Measurements from ENCODE around the gene CBX4. TPM values are rescaled to one million over a fixed set of nuclear protein-coding genes. Genes with fewer than 3 reads are reported as not detected.
A peak's percentile ranks its signal among the peaks of the same experiment; 100 is the strongest.

CBX4 gene
- total and polyA plus RNA-seq, 2 of the 13 experiments (the other 11 are each of a cell fraction or from before 2014, with no cell fraction given), result 25.8 to 50.8 TPM

DNA sequence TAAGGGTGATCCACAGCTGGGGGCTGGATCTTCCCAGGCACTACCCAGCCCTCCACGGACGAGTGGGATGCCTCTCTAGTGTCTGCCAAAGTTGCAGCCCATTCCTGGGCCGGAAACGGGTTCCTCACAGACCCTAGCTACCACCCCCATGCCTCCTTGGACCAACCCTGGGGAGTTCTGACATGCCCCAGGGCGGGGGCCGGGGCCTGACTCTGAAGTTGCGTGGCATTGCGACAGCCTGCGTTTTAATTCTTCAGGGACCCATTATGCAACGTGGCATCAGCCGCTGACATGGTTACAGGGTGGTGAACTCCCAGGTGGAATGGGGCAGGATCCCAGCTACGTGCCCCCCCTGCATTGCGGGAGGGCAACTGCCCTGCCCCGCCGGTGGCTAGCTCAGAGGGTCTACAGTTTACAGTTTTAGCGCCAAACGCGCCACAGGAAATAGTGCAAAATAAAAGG, 2.7 kb downstream of the CBX4 start (continued):
- TF ChIP-seq CSRNP1 (CRISPR knock-in tag; IDR thresholded peaks at IDR 0.05), result 0 out of 2 replicates have a peak, but pooled peaks have one; percentile 51
- TF ChIP-seq ZNF543 (CRISPR knock-in tag; IDR thresholded peaks at IDR 0.05), result no peak
- TF ChIP-seq ATAD3A (CRISPR knock-in tag; IDR thresholded peaks at IDR 0.05), result no peak
- no peak for TF ChIP-seq TFE3 (CRISPR knock-in tag; IDR thresholded peaks at IDR 0.05)
- no peak for TF ChIP-seq FOXO4 (CRISPR knock-in tag; conservative IDR thresholded peaks at IDR 0.05)
- peak; percentile 40 for TF ChIP-seq AGO2 (optimal IDR thresholded peaks at IDR 0.05; ENCODE audit: low read depth, low read length)
- TF ChIP-seq, protein P1, sequence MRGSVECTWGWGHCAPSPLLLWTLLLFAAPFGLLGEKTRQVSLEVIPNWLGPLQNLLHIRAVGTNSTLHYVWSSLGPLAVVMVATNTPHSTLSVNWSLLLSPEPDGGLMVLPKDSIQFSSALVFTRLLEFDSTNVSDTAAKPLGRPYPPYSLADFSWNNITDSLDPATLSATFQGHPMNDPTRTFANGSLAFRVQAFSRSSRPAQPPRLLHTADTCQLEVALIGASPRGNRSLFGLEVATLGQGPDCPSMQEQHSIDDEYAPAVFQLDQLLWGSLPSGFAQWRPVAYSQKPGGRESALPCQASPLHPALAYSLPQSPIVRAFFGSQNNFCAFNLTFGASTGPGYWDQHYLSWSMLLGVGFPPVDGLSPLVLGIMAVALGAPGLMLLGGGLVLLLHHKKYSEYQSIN (CRISPR knock-in tag; IDR thresholded peaks at IDR 0.05; ENCODE audit: borderline replicate concordance), result no peak
- TF ChIP-seq ZNF138 (CRISPR knock-in tag; IDR thresholded peaks at IDR 0.05; ENCODE audit: low read depth), result no peak
- TF ChIP-seq ZNF773 (CRISPR knock-in tag; IDR thresholded peaks at IDR 0.05; ENCODE audit: borderline replicate concordance), result no peak
- no peak for TF ChIP-seq ZMYM2 (CRISPR knock-in tag; IDR thresholded peaks at IDR 0.05)
- TF ChIP-seq, protein P2, sequence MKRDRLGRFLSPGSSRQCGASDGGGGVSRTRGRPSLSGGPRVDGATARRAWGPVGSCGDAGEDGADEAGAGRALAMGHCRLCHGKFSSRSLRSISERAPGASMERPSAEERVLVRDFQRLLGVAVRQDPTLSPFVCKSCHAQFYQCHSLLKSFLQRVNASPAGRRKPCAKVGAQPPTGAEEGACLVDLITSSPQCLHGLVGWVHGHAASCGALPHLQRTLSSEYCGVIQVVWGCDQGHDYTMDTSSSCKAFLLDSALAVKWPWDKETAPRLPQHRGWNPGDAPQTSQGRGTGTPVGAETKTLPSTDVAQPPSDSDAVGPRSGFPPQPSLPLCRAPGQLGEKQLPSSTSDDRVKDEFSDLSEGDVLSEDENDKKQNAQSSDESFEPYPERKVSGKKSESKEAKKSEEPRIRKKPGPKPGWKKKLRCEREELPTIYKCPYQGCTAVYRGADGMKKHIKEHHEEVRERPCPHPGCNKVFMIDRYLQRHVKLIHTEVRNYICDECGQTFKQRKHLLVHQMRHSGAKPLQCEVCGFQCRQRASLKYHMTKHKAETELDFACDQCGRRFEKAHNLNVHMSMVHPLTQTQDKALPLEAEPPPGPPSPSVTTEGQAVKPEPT (CRISPR knock-in tag; IDR thresholded peaks at IDR 0.05; ENCODE audit: low read depth), result no peak
- TF ChIP-seq KDM3A (CRISPR knock-in tag; IDR thresholded peaks at IDR 0.05; ENCODE audit: low read depth), result no peak
- TF ChIP-seq GABPB1 (CRISPR knock-in tag; IDR thresholded peaks at IDR 0.05), result no peak
- no peak for TF ChIP-seq ZNF549 (CRISPR knock-in tag; IDR thresholded peaks at IDR 0.05)
- TF ChIP-seq KAT8 (CRISPR knock-in tag; IDR thresholded peaks at IDR 0.05), result no peak
- TF ChIP-seq, protein P3, sequence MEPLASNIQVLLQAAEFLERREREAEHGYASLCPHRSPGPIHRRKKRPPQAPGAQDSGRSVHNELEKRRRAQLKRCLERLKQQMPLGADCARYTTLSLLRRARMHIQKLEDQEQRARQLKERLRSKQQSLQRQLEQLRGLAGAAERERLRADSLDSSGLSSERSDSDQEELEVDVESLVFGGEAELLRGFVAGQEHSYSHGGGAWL (CRISPR knock-in tag; IDR thresholded peaks at IDR 0.05), result no peak
- TF ChIP-seq MIER3 (CRISPR knock-in tag; IDR thresholded peaks at IDR 0.05; ENCODE audit: borderline replicate concordance), result no peak
- no peak for TF ChIP-seq KLF12 (CRISPR knock-in tag; IDR thresholded peaks at IDR 0.05; ENCODE audit: borderline replicate concordance)
- no peak for TF ChIP-seq RXRA (CRISPR knock-in tag; IDR thresholded peaks at IDR 0.05)
- no peak for TF ChIP-seq ZNF101 (CRISPR knock-in tag; IDR thresholded peaks at IDR 0.05; ENCODE audit: borderline replicate concordance, low read depth)
- TF ChIP-seq, protein P4, sequence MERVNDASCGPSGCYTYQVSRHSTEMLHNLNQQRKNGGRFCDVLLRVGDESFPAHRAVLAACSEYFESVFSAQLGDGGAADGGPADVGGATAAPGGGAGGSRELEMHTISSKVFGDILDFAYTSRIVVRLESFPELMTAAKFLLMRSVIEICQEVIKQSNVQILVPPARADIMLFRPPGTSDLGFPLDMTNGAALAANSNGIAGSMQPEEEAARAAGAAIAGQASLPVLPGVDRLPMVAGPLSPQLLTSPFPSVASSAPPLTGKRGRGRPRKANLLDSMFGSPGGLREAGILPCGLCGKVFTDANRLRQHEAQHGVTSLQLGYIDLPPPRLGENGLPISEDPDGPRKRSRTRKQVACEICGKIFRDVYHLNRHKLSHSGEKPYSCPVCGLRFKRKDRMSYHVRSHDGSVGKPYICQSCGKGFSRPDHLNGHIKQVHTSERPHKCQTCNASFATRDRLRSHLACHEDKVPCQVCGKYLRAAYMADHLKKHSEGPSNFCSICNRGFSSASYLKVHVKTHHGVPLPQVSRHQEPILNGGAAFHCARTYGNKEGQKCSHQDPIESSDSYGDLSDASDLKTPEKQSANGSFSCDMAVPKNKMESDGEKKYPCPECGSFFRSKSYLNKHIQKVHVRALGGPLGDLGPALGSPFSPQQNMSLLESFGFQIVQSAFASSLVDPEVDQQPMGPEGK (CRISPR knock-in tag; IDR thresholded peaks at IDR 0.05), result peak; percentile 77
